ENCODE measurements around the gene NOL4L. TPM values are rescaled to one million over a fixed set of nuclear protein-coding genes. Genes with fewer than 3 reads are reported as not detected.

The NOL4L gene
- polyA plus RNA-seq, 12 donors, result 11.4 to 25.8 (median 15.8) TPM; not detected in 1

GRCh38 chr20:32563311-32564272, 21.5 kb downstream of the NOL4L start:
- DNase-seq, result no peak

- DNase-seq, result no peak
Measured at GRCh38 chr20:32562495-32562911, 22.6 kb downstream of the NOL4L start.

GRCh38 chr20:32560989-32561830, 23.9 kb downstream of the NOL4L start:
- no peak for DNase-seq

- DNase-seq, result no peak
Measured at GRCh38 chr20:32560482-32560988, 24.6 kb downstream of the NOL4L start.

GRCh38 chr20:32559753-32560380, 25.3 kb downstream of the NOL4L start:
- no peak for DNase-seq

GRCh38 chr20:32559205-32559752, 25.9 kb downstream of the NOL4L start:
- no peak for DNase-seq

GRCh38 chr20:32558526-32558925, 26.6 kb downstream of the NOL4L start:
- DNase-seq, result no peak

GRCh38 chr20:32557319-32557718, 27.8 kb downstream of the NOL4L start:
- no peak for DNase-seq

- DNase-seq, result no peak
Measured at GRCh38 chr20:32556312-32557184, 28.6 kb downstream of the NOL4L start.

- no peak for DNase-seq
Measured at GRCh38 chr20:32555584-32555983, 29.5 kb downstream of the NOL4L start.

GRCh38 chr20:32554965-32555289, 30.2 kb downstream of the NOL4L start:
- no peak for DNase-seq

GRCh38 chr20:32553618-32554017, 31.5 kb downstream of the NOL4L start:
- no peak for DNase-seq

GRCh38 chr20:32551693-32552092, 33.4 kb downstream of the NOL4L start:
- no peak for DNase-seq

- no peak for DNase-seq
Measured at GRCh38 chr20:32549842-32550241, 35.3 kb downstream of the NOL4L start.

GRCh38 chr20:32547753-32548034, 37.4 kb downstream of the NOL4L start:
- no peak for DNase-seq

- no peak for DNase-seq
Measured at GRCh38 chr20:32546918-32547752, 38.0 kb downstream of the NOL4L start.

- DNase-seq, result no peak
Measured at GRCh38 chr20:32544893-32545840, 40.0 kb downstream of the NOL4L start.

GRCh38 chr20:32544260-32544722, 40.8 kb downstream of the NOL4L start:
- no peak for DNase-seq
